A549 (cell line): ENCODE results near the gene ANKDD1A. TPM values are rescaled to one million over a fixed set of nuclear protein-coding genes. Genes with fewer than 3 reads are reported as not detected.

Source experiments
- ATAC-seq, 2 experiments: fragments of 200-7000 bp in 1 of 2; fragments of >200 bp in 1 of 2; cut with Nextera tagmentation in 1 of 2; cut with Tn5 transposase in 1 of 2; 3 replicates each; pipeline versions ENCODE4 v1.8.0 to v1.9.1; 2018 to 2020; ENCODE audit warnings: mild to moderate bottlenecking in 1 of 2, moderate library complexity in 1 of 2
- CTCF ChIA-PET: fragments of 300-600 bp; sonication (Branson Sonifier 250); formaldehyde crosslinking; extraction: SDS; loops from one replicate; lab custom pipeline; 2021; ENCODE audit warnings: antibody characterized with exemption, inconsistent platforms; lab: Yijun Ruan, JAX
- POLR2A ChIA-PET: fragments of 350-600 bp; formaldehyde crosslinking; extraction: SDS; loops from one replicate; lab custom pipeline; 2021; ENCODE audit warnings: antibody characterized with exemption, inconsistent platforms; lab: Yijun Ruan, JAX
- DNase-seq, 2 experiments: peaks; one replicate each; pipeline versions ENCODE4 v3.0.0 to v3.0.0-alpha.2; 2011 to 2016; ENCODE audit warnings: low read depth in 1 of 2, low spot score in 1 of 2
- FAIRE-seq: peaks from 2 replicates; lab custom pipeline; 2011; peaks lifted over from hg19 to GRCh38; lab: Jason Lieb, UNC
- H3K27ac ChIP-seq, 2 experiments: fragments of >200 bp; sonication (Bioruptor Twin); formaldehyde crosslinking; 3 replicates each; pipeline ENCODE4 v1.5.1; 2016 to 2017
- H3K4me1 ChIP-seq: fragments of >200 bp; sonication (Bioruptor Twin); formaldehyde crosslinking; 3 replicates; pipeline ENCODE4 v1.6.1; 2016
- H3K4me2 ChIP-seq: fragments of >200 bp; sonication (Bioruptor Twin); formaldehyde crosslinking; 3 replicates; pipeline ENCODE4 v1.6.1; 2016
- H3K4me3 ChIP-seq: fragments of >200 bp; sonication (Bioruptor Twin); formaldehyde crosslinking; 3 replicates; pipeline ENCODE4 v1.5.1; 2016
- H3K9me3 ChIP-seq: fragments of >200 bp; sonication (Bioruptor Twin); formaldehyde crosslinking; 3 replicates; pipeline ENCODE4 v1.6.1; 2016
- CBX8 ChIP-seq: fragments of 200-600 bp; sonication (generic); IDR thresholded peaks from 2 replicates; pipeline ENCODE4 v1.6.1; 2016
- CEBPB ChIP-seq, 2 experiments: fragments of >200 bp in 1 of 2; sonication (Bioruptor Twin) in 1 of 2; formaldehyde crosslinking in 1 of 2; IDR thresholded peaks; 2 replicates each; pipeline ENCODE4 v1.6.1; 2012 to 2016
- CHD2 ChIP-seq: fragments of 150-350 bp; IDR thresholded peaks from 2 replicates; pipeline ENCODE4 v1.6.1; 2014; ENCODE audit warnings: low read length; ENCODE audit not compliant: partially characterized antibody
- EP300 ChIP-seq, 2 experiments: fragments of >200 bp; sonication (Bioruptor Twin); formaldehyde crosslinking; IDR thresholded peaks; 2 replicates in 1 of 2; 3 replicates in 1 of 2; pipeline ENCODE4 v1.6.1; 2016 to 2017
- FOSB ChIP-seq: fragments of 250-450 bp; sonication (Bioruptor Pico); IDR thresholded peaks from 2 replicates; pipeline ENCODE4 v1.5.0; 2020; ENCODE audit warnings: mild to moderate bottlenecking, moderate library complexity
- HES2 ChIP-seq: fragments of >200 bp; sonication (Bioruptor Twin); formaldehyde crosslinking; IDR thresholded peaks from 2 replicates; pipeline ENCODE4 v1.6.1; 2016
- HEYL ChIP-seq: fragments of 250-450 bp; sonication (Bioruptor Pico); IDR thresholded peaks from 2 replicates; pipeline ENCODE4 v1.8.0; 2021; ENCODE audit warnings: mild to moderate bottlenecking, moderate library complexity
- HMGXB4 ChIP-seq: fragments of 250-450 bp; sonication (Bioruptor Pico); IDR thresholded peaks from 2 replicates; pipeline ENCODE4 v1.5.0; 2021; ENCODE audit warnings: mild to moderate bottlenecking, moderate library complexity, borderline replicate concordance
- HOXA7 ChIP-seq: fragments of 250-450 bp; sonication (Bioruptor Pico); IDR thresholded peaks from 2 replicates; pipeline ENCODE4 v1.5.0; 2020; ENCODE audit warnings: mild to moderate bottlenecking, moderate library complexity
- JUNB ChIP-seq: fragments of >200 bp; sonication (Bioruptor Twin); formaldehyde crosslinking; IDR thresholded peaks from 2 replicates; pipeline ENCODE4 v1.6.1; 2016
- NFE2L2 ChIP-seq: fragments of 150-350 bp; conservative IDR thresholded peaks from 2 replicates; pipeline ENCODE4 v1.6.1; 2014; ENCODE audit warnings: low read length
- NPAS2 ChIP-seq: fragments of 250-450 bp; sonication (Bioruptor Pico); IDR thresholded peaks from 2 replicates; pipeline ENCODE4 v1.8.0; 2022; ENCODE audit warnings: mild to moderate bottlenecking, moderate library complexity, borderline replicate concordance
- NR3C1 ChIP-seq: fragments of >200 bp; sonication (Bioruptor Twin); formaldehyde crosslinking; IDR thresholded peaks from 3 replicates; pipeline ENCODE4 v1.6.1; 2017
- POLR2A ChIP-seq: IDR thresholded peaks from 2 replicates; pipeline ENCODE4 v1.6.1; 2012; ENCODE audit warnings: mild to moderate bottlenecking, low read length
- POLR2AphosphoS2 ChIP-seq: conservative IDR thresholded peaks from 2 replicates; pipeline ENCODE4 v1.6.1; 2012; ENCODE audit warnings: low read length, improper control_type of control experiment, inconsistent platforms
- RFX5 ChIP-seq: fragments of 450-650 bp; IDR thresholded peaks from 2 replicates; pipeline ENCODE4 v1.7.1; 2014; ENCODE audit warnings: antibody characterized with exemption, mild to moderate bottlenecking, moderate library complexity
- SMC3 ChIP-seq: fragments of >200 bp; sonication (Bioruptor Twin); formaldehyde crosslinking; IDR thresholded peaks from 3 replicates; pipeline ENCODE4 v1.6.1; 2018; ENCODE audit warnings: inconsistent platforms
- ZC3H11A ChIP-seq: fragments of 450-650 bp; IDR thresholded peaks from 2 replicates; pipeline ENCODE4 v1.6.1; 2014; ENCODE audit warnings: antibody characterized with exemption, mild to moderate bottlenecking
- WGBS: methylation state at CpG from one replicate; pipeline ENCODE4 v1.1.6; 2017; ENCODE audit errors: missing lambda C conversion rate; 5-methylcytosine and 5-hydroxymethylcytosine counted together
- polyA plus RNA-seq, 4 experiments: library from polyadenylated mRNA; depleted of rRNA in 3 of 4; stranded (reverse); fragments of >200 nt; fragmentation: RNase III in 1 of 4; extraction: RNeasy Plus Mini Kit Qiagen cat#74134 plus additional on column Dnase treatment in 1 of 4; gene quantifications; 2 replicates in 3 of 4; 3 replicates in 1 of 4; pipeline ENCODE4 v1.2.3, GENCODE V29; 2011 to 2017

The ANKDD1A gene
- polyA plus RNA-seq, 2 of the 4 experiments (the other 2 are of a cell fraction): 2.7 to 2.8 TPM

GRCh38 chr15:64925335-64926330 is 13.9 kb downstream of the ANKDD1A start (continued):
- TF ChIP-seq FOSB (CRISPR knock-in tag): no peak
- no peak for TF ChIP-seq POLR2A
- no peak for TF ChIP-seq ZC3H11A

- ATAC-seq: no peak
- no peaks in the 10 kb centered on the region for H3K9me3 ChIP-seq
- FAIRE-seq: no peak
- no peak overlapping the region for H3K4me3 ChIP-seq
- CTCF ChIA-PET: no interaction called here
- H3K4me1 ChIP-seq: no peaks in the 10 kb centered on the region
- 71% methylated on average over 7 of the region's 8 CpGs for WGBS
- DNase-seq: no peak
- TF ChIP-seq CHD2: no peak
- no peak for TF ChIP-seq NFE2L2
- no peak for TF ChIP-seq NPAS2 (CRISPR knock-in tag)
- no peak for TF ChIP-seq JUNB
- no peak for TF ChIP-seq SMC3
- no peak overlapping the region for H3K4me2 ChIP-seq
- H3K27ac ChIP-seq: no peak overlapping the region
- POLR2A ChIA-PET: no interaction called here
Observed at GRCh38 chr15:64926661-64927060, 15.0 kb downstream of the ANKDD1A start.

- Histone ChIP-seq H3K4me1 (no peaks in the 10 kb centered on the region), H3K4me2 (no peak overlapping the region), H3K9me3 (no peaks in the 10 kb centered on the region), H3K4me3 (no peak overlapping the region), H3K27ac (no peak overlapping the region)
- WGBS: 77% methylated on average over 10 of the region's 10 CpGs
- CTCF ChIA-PET: interaction anchor here (0.6 to 1.4 kb wide), 8 partner anchors 11 to 966 kb away, joined by 3 to 6 read pairs (median 3); partner anchors contain the start of gene ANKDD1A
- ATAC-seq (no peak), FAIRE-seq (no peak), DNase-seq (no peak)
- TF ChIP-seq CHD2 (no peak), HES2 (no peak), HOXA7 (CRISPR knock-in tag) (no peak)
- POLR2A ChIA-PET: no interaction called here
Observed at GRCh38 chr15:64928626-64929220, 17.0 kb downstream of the ANKDD1A start.

- no peak overlapping the region for H3K27ac ChIP-seq
- 84% methylated on average over 10 of the region's 10 CpGs for WGBS
- no peak for FAIRE-seq
- no peak for TF ChIP-seq CBX8
- TF ChIP-seq EP300 (IDR thresholded peaks at IDR 0.05): no peak
- no peak for TF ChIP-seq NR3C1
- TF ChIP-seq SMC3: no peak
- no peak for TF ChIP-seq NPAS2 (CRISPR knock-in tag)
- no peak for TF ChIP-seq CEBPB (IDR thresholded peaks at IDR 0.05)
- no peak for TF ChIP-seq HEYL
- TF ChIP-seq RFX5: no peak
- TF ChIP-seq POLR2AphosphoS2: no peak
- no peak for TF ChIP-seq HMGXB4 (CRISPR knock-in tag)
- TF ChIP-seq, all 56 proteins: peak for 0
- no peak overlapping the region for H3K4me3 ChIP-seq
- no peaks in the 10 kb centered on the region for H3K4me1 ChIP-seq
- ATAC-seq (no peak; a peak in 1 of 6 replicates), DNase-seq (no peak)
- ChIA-PET CTCF (interaction anchor here (0.7 to 1.3 kb wide), 3 partner anchors 14 to 199 kb away, joined by 3 to 4 read pairs (median 3); no protein-coding TSS in a partner anchor), POLR2A (no interaction called here)
- no peak overlapping the region for H3K4me2 ChIP-seq
- no peaks in the 10 kb centered on the region for H3K9me3 ChIP-seq
Observed at GRCh38 chr15:64930019-64930652, 18.4 kb downstream of the ANKDD1A start.
